A549 (cell line): Measurements from ENCODE around the gene ADAMTS10. TPM values are rescaled to one million over a fixed set of nuclear protein-coding genes. Genes with fewer than 3 reads are reported as not detected.

ENCODE experiments used
- ATAC-seq, 2 experiments: fragments of 200-7000 bp in 1 of 2; fragments of >200 bp in 1 of 2; cut with Nextera tagmentation in 1 of 2; cut with Tn5 transposase in 1 of 2; 3 replicates each; pipeline versions ENCODE4 v1.8.0 to v1.9.1; 2018 to 2020; ENCODE audit warnings: mild to moderate bottlenecking in 1 of 2, moderate library complexity in 1 of 2
- CTCF ChIA-PET: fragments of 300-600 bp; sonication (Branson Sonifier 250); formaldehyde crosslinking; extraction: SDS; loops from one replicate; lab custom pipeline; 2021; ENCODE audit warnings: antibody characterized with exemption, inconsistent platforms; lab: Yijun Ruan, JAX
- POLR2A ChIA-PET: fragments of 350-600 bp; formaldehyde crosslinking; extraction: SDS; loops from one replicate; lab custom pipeline; 2021; ENCODE audit warnings: antibody characterized with exemption, inconsistent platforms; lab: Yijun Ruan, JAX
- DNase-seq, 2 experiments: peaks; one replicate each; pipeline versions ENCODE4 v3.0.0 to v3.0.0-alpha.2; 2011 to 2016; ENCODE audit warnings: low read depth in 1 of 2, low spot score in 1 of 2
- FAIRE-seq: peaks from 2 replicates; lab custom pipeline; 2011; peaks lifted over from hg19 to GRCh38; lab: Jason Lieb, UNC
- H3K27ac ChIP-seq, 2 experiments: fragments of >200 bp; sonication (Bioruptor Twin); formaldehyde crosslinking; 3 replicates each; pipeline ENCODE4 v1.5.1; 2016 to 2017
- H3K4me1 ChIP-seq: fragments of >200 bp; sonication (Bioruptor Twin); formaldehyde crosslinking; 3 replicates; pipeline ENCODE4 v1.6.1; 2016
- H3K4me2 ChIP-seq: fragments of >200 bp; sonication (Bioruptor Twin); formaldehyde crosslinking; 3 replicates; pipeline ENCODE4 v1.6.1; 2016
- H3K4me3 ChIP-seq: fragments of >200 bp; sonication (Bioruptor Twin); formaldehyde crosslinking; 3 replicates; pipeline ENCODE4 v1.5.1; 2016
- H3K9me3 ChIP-seq: fragments of >200 bp; sonication (Bioruptor Twin); formaldehyde crosslinking; 3 replicates; pipeline ENCODE4 v1.6.1; 2016
- CEBPB ChIP-seq, 2 experiments: fragments of >200 bp in 1 of 2; sonication (Bioruptor Twin) in 1 of 2; formaldehyde crosslinking in 1 of 2; IDR thresholded peaks; 2 replicates each; pipeline ENCODE4 v1.6.1; 2012 to 2016
- E2F6 ChIP-seq: IDR thresholded peaks from 2 replicates; pipeline ENCODE4 v1.6.1; 2012; ENCODE audit warnings: low read depth, borderline replicate concordance
- EHF ChIP-seq: fragments of 250-450 bp; sonication (Bioruptor Pico); IDR thresholded peaks from 2 replicates; pipeline ENCODE4 v1.5.0; 2020; ENCODE audit warnings: mild to moderate bottlenecking
- EHMT2 ChIP-seq: fragments of 200-600 bp; sonication (generic); IDR thresholded peaks from 2 replicates; pipeline ENCODE4 v1.6.1; 2016; ENCODE audit warnings: antibody characterized with exemption, low read depth, mild to moderate bottlenecking, moderate library complexity
- ESRRA ChIP-seq: fragments of 150-350 bp; IDR thresholded peaks from 2 replicates; pipeline ENCODE4 v1.6.1; 2014; ENCODE audit warnings: mild to moderate bottlenecking, low read length, borderline replicate concordance
- FOSL2 ChIP-seq, 2 experiments: fragments of 450-650 bp in 1 of 2; fragments of >200 bp in 1 of 2; sonication (Bioruptor Twin) in 1 of 2; formaldehyde crosslinking; IDR thresholded peaks; 2 replicates each; pipeline versions ENCODE4 v1.5.0 to v1.6.1; 2016 to 2020; ENCODE audit warnings: mild to moderate bottlenecking in 1 of 2, moderate library complexity in 1 of 2
- GATA3 ChIP-seq: IDR thresholded peaks from 2 replicates; pipeline ENCODE4 v1.6.1; 2012; ENCODE audit warnings: borderline replicate concordance
- HOXB13 ChIP-seq: fragments of 250-450 bp; sonication (Bioruptor Pico); IDR thresholded peaks from 2 replicates; pipeline ENCODE4 v1.5.0; 2020; ENCODE audit warnings: low read depth, mild to moderate bottlenecking, moderate library complexity
- HOXB5 ChIP-seq: fragments of 250-450 bp; sonication (Bioruptor Pico); IDR thresholded peaks from 2 replicates; pipeline ENCODE4 v1.5.0; 2020; ENCODE audit warnings: mild to moderate bottlenecking, moderate library complexity
- MAZ ChIP-seq: fragments of 150-350 bp; IDR thresholded peaks from 2 replicates; pipeline ENCODE4 v1.6.1; 2014; ENCODE audit warnings: antibody characterized with exemption, low read depth, low read length, borderline replicate concordance
- NPAS2 ChIP-seq: fragments of 250-450 bp; sonication (Bioruptor Pico); IDR thresholded peaks from 2 replicates; pipeline ENCODE4 v1.8.0; 2022; ENCODE audit warnings: mild to moderate bottlenecking, moderate library complexity, borderline replicate concordance
- RAD21 ChIP-seq, 2 experiments: fragments of >200 bp in 1 of 2; sonication (Bioruptor Twin) in 1 of 2; formaldehyde crosslinking in 1 of 2; IDR thresholded peaks in 1 of 2; conservative IDR thresholded peaks in 1 of 2; 2 replicates in 1 of 2; 3 replicates in 1 of 2; pipeline ENCODE4 v1.6.1; 2012 to 2018; ENCODE audit warnings: inconsistent platforms in 1 of 2
- RARB ChIP-seq: fragments of 250-450 bp; sonication (Bioruptor Pico); IDR thresholded peaks from 2 replicates; pipeline ENCODE4 v1.8.0; 2021; ENCODE audit warnings: mild to moderate bottlenecking, moderate library complexity
- RCOR1 ChIP-seq: fragments of 150-350 bp; IDR thresholded peaks from 2 replicates; pipeline ENCODE4 v1.6.1; 2014; ENCODE audit warnings: antibody characterized with exemption, low read length, low read depth
- REST ChIP-seq: fragments of 200-600 bp; sonication (generic); IDR thresholded peaks from 2 replicates; pipeline ENCODE4 v1.6.1; 2016; ENCODE audit warnings: antibody characterized with exemption, mild to moderate bottlenecking, moderate library complexity
- TFCP2L1 ChIP-seq: fragments of 250-450 bp; sonication (Bioruptor Pico); IDR thresholded peaks from 2 replicates; pipeline ENCODE4 v1.5.0; 2021; ENCODE audit warnings: mild to moderate bottlenecking
- WGBS: methylation state at CpG from one replicate; pipeline ENCODE4 v1.1.6; 2017; ENCODE audit errors: missing lambda C conversion rate; 5-methylcytosine and 5-hydroxymethylcytosine counted together
- polyA minus RNA-seq: library from RNA; depleted of rRNA, polyadenylated mRNA; stranded (reverse); fragments of >200 nt; gene quantifications from 2 replicates; pipeline ENCODE4 v1.2.3, GENCODE V29; 2011; rRNA and poly(A)+ RNA removed
- polyA plus RNA-seq, 4 experiments: library from polyadenylated mRNA; depleted of rRNA in 3 of 4; stranded (reverse); fragments of >200 nt; fragmentation: RNase III in 1 of 4; extraction: RNeasy Plus Mini Kit Qiagen cat#74134 plus additional on column Dnase treatment in 1 of 4; gene quantifications; 2 replicates in 3 of 4; 3 replicates in 1 of 4; pipeline ENCODE4 v1.2.3, GENCODE V29; 2011 to 2017
- TF ChIP-seq, protein P1 (sequence below): IDR thresholded peaks from 2 replicates; pipeline ENCODE4 v1.6.1; 2012
- TF ChIP-seq, protein P2 (sequence below): IDR thresholded peaks from 2 replicates; pipeline ENCODE4 v1.6.1; 2012

ADAMTS10 gene
- polyA plus RNA-seq (2011; rRNA removed) (26.7 and 33.2 TPM in 2 replicates), polyA plus RNA-seq (2017; fragmentation: RNase III; extraction: RNeasy Plus Mini Kit Qiagen cat#74134 plus additional on column Dnase treatment) (39.0 to 73.0 TPM (median 49.3 TPM) in 3 replicates), polyA minus RNA-seq (28.3 and 29.4 TPM in 2 replicates)
- polyA plus RNA-seq (2012; cell fraction: cytosol; rRNA removed) = 23.0 and 34.1 TPM in 2 replicates
- 263 and 313 TPM in 2 replicates for polyA plus RNA-seq (2012; cell fraction: nucleus; rRNA removed)

DNA sequence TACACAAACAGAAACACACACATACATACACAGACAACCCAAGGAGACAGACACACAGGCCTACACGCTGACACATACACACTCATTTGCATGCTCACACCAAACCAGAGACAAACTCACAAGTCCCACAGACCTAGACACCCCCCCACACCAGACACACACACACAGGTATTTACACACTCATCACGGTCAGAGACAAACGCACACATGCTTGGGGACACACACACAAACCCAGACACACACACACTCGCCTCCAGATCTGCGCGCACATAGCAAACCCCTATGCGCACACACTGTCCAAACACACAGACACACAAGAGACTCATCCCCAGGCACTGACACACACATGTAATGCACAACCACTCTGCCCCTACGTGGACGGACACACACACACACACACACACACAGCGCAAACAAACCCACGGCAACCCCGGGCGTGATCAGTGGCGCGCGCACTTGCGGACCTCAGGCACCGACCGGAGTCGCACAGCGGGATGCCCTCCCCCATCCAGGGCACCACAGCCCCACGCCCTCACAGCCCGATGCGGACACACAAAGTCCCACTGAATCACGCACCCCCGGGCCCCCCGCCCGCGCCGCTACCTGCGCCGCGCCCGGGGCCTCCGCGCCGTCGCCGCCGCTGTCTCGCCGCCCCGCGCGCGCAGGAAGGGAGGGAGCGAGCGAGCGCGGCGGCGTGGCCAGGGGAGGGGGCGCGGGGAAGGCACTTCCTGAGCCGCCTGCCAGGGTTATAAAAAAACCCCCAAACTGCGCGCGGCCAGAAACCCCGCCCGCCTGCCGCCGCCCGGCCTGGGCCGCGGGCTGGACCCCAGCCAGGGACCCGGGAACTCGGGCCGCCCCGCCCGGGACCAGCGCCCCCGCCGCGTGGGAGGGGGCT is at the start of gene ADAMTS10:
Gene ADAMTS10 (minus strand): TSS at position 675 of the 895 bp plus-strand sequence. CDS start 5,005 bp downstream, outside the sequence.
- no peak for DNase-seq
- H3K4me2 ChIP-seq = peak within 1 kb of the TSS; percentile 76
- FAIRE-seq = no peak
- peak within 1 kb of the TSS; percentile 98 to 99 for H3K27ac ChIP-seq
- peaks cover 50% of the 10 kb centered on the region for H3K4me1 ChIP-seq
- no peak for TF ChIP-seq EHF (CRISPR knock-in tag)
- TF ChIP-seq MAZ = no peak
- TF ChIP-seq GATA3 = no peak
- TF ChIP-seq CEBPB (IDR thresholded peaks at IDR 0.05) = no peak
- TF ChIP-seq RCOR1 = no peak
- TF ChIP-seq RAD21 (conservative IDR thresholded peaks at IDR 0.05 in 1 of 2, IDR thresholded peaks at IDR 0.05 in 1 of 2) = no peak
- TF ChIP-seq, protein P1, sequence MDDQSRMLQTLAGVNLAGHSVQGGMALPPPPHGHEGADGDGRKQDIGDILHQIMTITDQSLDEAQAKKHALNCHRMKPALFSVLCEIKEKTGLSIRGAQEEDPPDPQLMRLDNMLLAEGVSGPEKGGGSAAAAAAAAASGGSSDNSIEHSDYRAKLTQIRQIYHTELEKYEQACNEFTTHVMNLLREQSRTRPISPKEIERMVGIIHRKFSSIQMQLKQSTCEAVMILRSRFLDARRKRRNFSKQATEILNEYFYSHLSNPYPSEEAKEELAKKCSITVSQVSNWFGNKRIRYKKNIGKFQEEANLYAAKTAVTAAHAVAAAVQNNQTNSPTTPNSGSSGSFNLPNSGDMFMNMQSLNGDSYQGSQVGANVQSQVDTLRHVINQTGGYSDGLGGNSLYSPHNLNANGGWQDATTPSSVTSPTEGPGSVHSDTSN = no peak
- no peak for TF ChIP-seq HOXB5 (CRISPR knock-in tag)
- peak; percentile 32; the same call in 1 of the 2 replicates for TF ChIP-seq TFCP2L1 (CRISPR knock-in tag)
- no peak for TF ChIP-seq ESRRA
- TF ChIP-seq EHMT2 = no peak
- no peak for TF ChIP-seq RARB (CRISPR knock-in tag)
- TF ChIP-seq, protein P2, sequence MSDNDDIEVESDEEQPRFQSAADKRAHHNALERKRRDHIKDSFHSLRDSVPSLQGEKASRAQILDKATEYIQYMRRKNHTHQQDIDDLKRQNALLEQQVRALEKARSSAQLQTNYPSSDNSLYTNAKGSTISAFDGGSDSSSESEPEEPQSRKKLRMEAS = peak; percentile 45; the same call in 1 of the 2 replicates
- no peak for TF ChIP-seq FOSL2 (IDR thresholded peaks at IDR 0.05)
- no peak for TF ChIP-seq FOSL2 (CRISPR knock-in tag; IDR thresholded peaks at IDR 0.05)
- no peak for TF ChIP-seq E2F6
- no peak for TF ChIP-seq HOXB13 (CRISPR knock-in tag)
- ChIA-PET CTCF (no interaction called here), POLR2A (no interaction called here)
- WGBS = 1% methylated on average over 14 of the region's 74 CpGs
- ATAC-seq = 0 out of 6 replicates have a peak, but pooled peaks of 1 of the 2 experiments have one; percentile 14
- peaks cover 5% of the 10 kb centered on the region for H3K9me3 ChIP-seq
- H3K4me3 ChIP-seq = peak within 1 kb of the TSS; percentile 58

GRCh38 chr19:8659905-8660304 is 49.4 kb upstream of the ADAMTS10 start:
- H3K9me3 ChIP-seq = no peaks in the 10 kb centered on the region
- no peak for FAIRE-seq
- no peak overlapping the region for H3K27ac ChIP-seq
- no peak overlapping the region for H3K4me3 ChIP-seq
- no peak overlapping the region for H3K4me2 ChIP-seq
- ATAC-seq = no peak
- H3K4me1 ChIP-seq = no peaks in the 10 kb centered on the region
- ChIA-PET POLR2A (no interaction called here), CTCF (no interaction called here)
- WGBS = 38% methylated on average over 4 of the region's 7 CpGs
- no peak for DNase-seq
- TF ChIP-seq NPAS2 (CRISPR knock-in tag) = no peak
- no peak for TF ChIP-seq REST
- TF ChIP-seq, all 56 proteins: peak for 0
